ENCODE data around the gene WDR43. TPM values are rescaled to one million over a fixed set of nuclear protein-coding genes. Genes with fewer than 3 reads are reported as not detected.

The WDR43 gene
- total RNA-seq, 2 donors from 2014 or later, result 15.3 to 21.8 TPM

DNA sequence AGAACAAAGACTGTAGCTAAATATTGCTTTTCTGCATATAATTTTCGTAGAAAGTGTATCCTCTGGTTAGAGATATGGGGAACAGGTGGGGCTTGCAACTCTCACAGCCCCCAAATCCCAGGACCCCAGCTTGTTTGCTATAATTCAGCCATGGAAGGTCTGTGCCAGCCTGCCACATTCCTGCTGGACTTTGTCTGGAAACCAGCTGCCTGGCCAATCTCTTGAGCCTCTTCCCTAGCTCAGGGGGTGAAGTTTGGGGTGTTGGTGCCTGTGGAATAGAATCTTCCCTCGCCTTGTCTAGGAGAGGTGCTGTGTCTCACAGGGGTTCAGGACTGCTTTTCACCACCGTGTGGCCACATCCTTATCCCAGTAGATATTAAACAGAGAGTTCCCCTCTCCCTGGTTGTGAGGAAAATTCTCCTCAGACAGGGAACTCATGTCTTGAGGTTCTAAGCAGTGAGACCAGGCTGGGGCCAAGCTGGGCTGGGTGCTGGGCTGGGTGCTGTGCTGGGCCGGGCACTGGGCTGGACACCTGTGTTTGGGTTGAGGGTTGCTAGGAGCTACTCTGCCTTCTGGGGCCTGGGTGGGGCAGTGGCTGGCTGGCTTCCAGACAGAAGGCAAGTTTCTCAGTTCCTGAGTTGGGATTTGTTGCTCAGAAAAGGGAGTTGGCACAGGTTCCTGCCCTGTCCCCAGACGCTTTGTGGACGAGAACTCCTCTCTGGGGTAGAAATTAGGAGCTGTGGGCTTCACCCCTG lies 98.9 kb downstream of the WDR43 start:
- Histone ChIP-seq H3K27ac (no peak overlapping the region), H3K4me3 (no peak overlapping the region), H3K27me3 (no peaks in the 10 kb centered on the region), H3K9me3 (no peaks in the 10 kb centered on the region), H3K36me3 (replicated peaks in 1 of 2; ENCODE audit: insufficient read depth in 1 of 2, low read depth in 2 of 2) (no peaks in the 10 kb centered on the region), H3K4me1 (no peaks in the 10 kb centered on the region)
- TF ChIP-seq, protein P1, sequence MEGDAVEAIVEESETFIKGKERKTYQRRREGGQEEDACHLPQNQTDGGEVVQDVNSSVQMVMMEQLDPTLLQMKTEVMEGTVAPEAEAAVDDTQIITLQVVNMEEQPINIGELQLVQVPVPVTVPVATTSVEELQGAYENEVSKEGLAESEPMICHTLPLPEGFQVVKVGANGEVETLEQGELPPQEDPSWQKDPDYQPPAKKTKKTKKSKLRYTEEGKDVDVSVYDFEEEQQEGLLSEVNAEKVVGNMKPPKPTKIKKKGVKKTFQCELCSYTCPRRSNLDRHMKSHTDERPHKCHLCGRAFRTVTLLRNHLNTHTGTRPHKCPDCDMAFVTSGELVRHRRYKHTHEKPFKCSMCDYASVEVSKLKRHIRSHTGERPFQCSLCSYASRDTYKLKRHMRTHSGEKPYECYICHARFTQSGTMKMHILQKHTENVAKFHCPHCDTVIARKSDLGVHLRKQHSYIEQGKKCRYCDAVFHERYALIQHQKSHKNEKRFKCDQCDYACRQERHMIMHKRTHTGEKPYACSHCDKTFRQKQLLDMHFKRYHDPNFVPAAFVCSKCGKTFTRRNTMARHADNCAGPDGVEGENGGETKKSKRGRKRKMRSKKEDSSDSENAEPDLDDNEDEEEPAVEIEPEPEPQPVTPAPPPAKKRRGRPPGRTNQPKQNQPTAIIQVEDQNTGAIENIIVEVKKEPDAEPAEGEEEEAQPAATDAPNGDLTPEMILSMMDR (IDR thresholded peaks at IDR 0.05), result no peak
- no peak for TF ChIP-seq POLR2A (IDR thresholded peaks at IDR 0.05)
- 59 to 76% methylated on average over 5 to 6 of the region's 6 CpGs for WGBS, 2 donors
- no peak for ATAC-seq
- DNase-seq, result peak in 2 of 4 donors; percentile 43 to 68
- intact Hi-C loops (cut with DNase I), result no loop called here

- H3K36me3 ChIP-seq (replicated peaks in 1 of 2; ENCODE audit: insufficient read depth in 1 of 2, low read depth in 2 of 2), result no peaks in the 10 kb centered on the region
- ATAC-seq (no peak), DNase-seq (no peak)
- TF ChIP-seq, protein P1 (IDR thresholded peaks at IDR 0.05), result no peak
- intact Hi-C loops (cut with DNase I), result no loop called here
- H3K27me3 ChIP-seq, result no peaks in the 10 kb centered on the region
- no peak overlapping the region for H3K27ac ChIP-seq
- H3K9me3 ChIP-seq, result no peaks in the 10 kb centered on the region
- H3K4me3 ChIP-seq, result no peak overlapping the region
- 83 to 91% methylated on average over 5 to 10 of the region's 10 CpGs for WGBS, 2 donors
- no peaks in the 10 kb centered on the region for H3K4me1 ChIP-seq
These were observed 99.6 kb downstream of the WDR43 start for GRCh38 chr2:28994074-28994473.

GRCh38 chr2:28994679-28995078 lies 100.2 kb downstream of the WDR43 start:
- TF ChIP-seq, protein P1 (IDR thresholded peaks at IDR 0.05), result no peak
- TF ChIP-seq POLR2A (IDR thresholded peaks at IDR 0.05), result no peak
- DNase-seq, result no peak
- intact Hi-C loops (cut with DNase I), result no loop called here
- Histone ChIP-seq H3K27ac (no peak overlapping the region), H3K27me3 (no peaks in the 10 kb centered on the region), H3K9me3 (no peaks in the 10 kb centered on the region), H3K4me3 (no peak overlapping the region), H3K36me3 (replicated peaks in 1 of 2; ENCODE audit: insufficient read depth in 1 of 2, low read depth in 2 of 2) (no peaks in the 10 kb centered on the region), H3K4me1 (no peaks in the 10 kb centered on the region)
- 82 to 96% methylated on average over 4 to 7 of the region's 7 CpGs for WGBS, 2 donors
- no peak for ATAC-seq

DNA sequence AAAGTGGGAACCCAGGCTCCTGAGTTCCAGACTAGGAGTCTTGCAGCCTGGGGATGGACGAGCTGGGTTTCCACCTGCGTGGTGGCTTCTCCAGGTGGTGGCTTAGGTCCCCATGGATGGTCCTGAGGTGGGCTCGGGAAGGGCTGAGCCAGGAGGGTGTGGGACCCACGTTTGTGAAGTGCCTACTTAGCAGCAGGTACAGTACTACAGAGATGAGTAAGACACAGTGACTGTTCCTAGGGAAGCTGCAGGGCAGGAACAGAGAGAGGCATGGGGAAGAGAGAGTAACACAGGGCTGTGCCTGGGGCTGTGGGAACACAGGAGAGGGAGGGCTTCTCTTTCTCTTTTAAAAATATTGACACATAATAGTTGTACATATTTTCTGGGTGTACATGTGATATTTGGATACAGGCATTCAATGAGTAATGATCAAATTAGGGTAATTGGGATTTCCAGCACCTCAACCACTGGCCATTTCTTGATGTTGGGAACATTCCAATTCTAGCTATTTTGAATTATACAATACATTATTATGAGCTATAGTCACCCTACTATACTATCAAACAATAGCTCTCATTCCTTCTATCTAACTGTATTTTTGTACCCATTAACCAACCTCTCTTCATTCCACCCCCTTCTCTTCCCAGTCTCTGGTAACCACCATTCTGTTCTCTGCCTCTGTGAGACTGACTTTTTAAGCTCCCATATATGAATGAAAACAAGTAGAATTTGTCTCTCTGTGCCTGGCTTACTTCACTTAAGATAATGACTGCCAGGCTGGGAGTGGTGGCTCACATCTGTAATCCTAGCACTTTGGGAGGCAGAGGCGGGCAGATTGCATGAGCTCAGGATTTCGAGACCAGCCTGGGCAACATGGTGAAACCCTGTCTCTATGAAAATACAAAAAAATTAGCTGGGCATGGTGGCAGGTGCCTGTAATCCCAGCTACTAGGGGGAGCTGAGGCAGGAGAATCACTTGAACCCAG lies 101.6 kb downstream of the WDR43 start:
- intact Hi-C loops (cut with DNase I), result no loop called here
- Histone ChIP-seq H3K27me3 (no peaks in the 10 kb centered on the region), H3K27ac (no peak overlapping the region), H3K4me1 (no peaks in the 10 kb centered on the region), H3K9me3 (no peaks in the 10 kb centered on the region), H3K36me3 (replicated peaks in 1 of 2; ENCODE audit: insufficient read depth in 1 of 2, low read depth in 2 of 2) (no peaks in the 10 kb centered on the region), H3K4me3 (no peak overlapping the region)
- TF ChIP-seq, protein P1 (IDR thresholded peaks at IDR 0.05), result no peak
- TF ChIP-seq POLR2A (IDR thresholded peaks at IDR 0.05), result no peak
- DNase-seq (no peak), ATAC-seq (no peak)
- 70 to 74% methylated on average over 6 of the region's 6 CpGs for WGBS, 2 donors
